Choroid plexus epithelial cell (primary cell): ENCODE results near the gene PCDHGC5.

ENCODE experiments used
- DNase-seq: peaks from one replicate; pipeline ENCODE4 v3.0.0-alpha.2; 2010; ENCODE audit warnings: low read depth
- H3K4me3 ChIP-seq: 2 replicates; pipeline ENCODE4 v1.5.1; 2011; ENCODE audit warnings: low read depth, mild to moderate bottlenecking, control low read depth, low read length, moderate library complexity
- TF ChIP-seq, protein P1 (sequence below): conservative IDR thresholded peaks from 2 replicates; pipeline ENCODE4 v1.5.1; 2011; ENCODE audit warnings: low read depth, mild to moderate bottlenecking, control low read depth, inconsistent platforms, low read length, moderate library complexity

The PCDHGC5 gene

DNA sequence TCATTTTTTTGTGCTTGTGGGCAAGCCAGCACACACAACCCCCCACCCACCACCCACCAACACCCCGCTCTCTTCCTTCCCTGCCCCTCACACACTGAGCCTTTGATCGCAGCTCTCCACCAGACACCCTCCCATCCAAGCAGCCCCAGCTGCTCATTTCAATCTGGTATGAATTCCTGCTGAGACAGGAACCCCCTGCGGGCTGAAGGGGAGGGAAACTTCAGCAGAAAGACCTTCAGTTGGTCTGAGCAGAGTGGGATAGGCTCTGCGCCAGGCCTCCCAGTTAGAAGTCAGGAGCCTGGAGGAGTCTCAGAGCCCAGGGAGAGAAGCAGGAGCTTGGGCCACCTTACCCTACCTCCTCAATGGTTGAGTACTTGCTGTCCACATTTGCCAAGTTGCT, 7.2 kb downstream of the PCDHGC5 start:
- H3K4me3 ChIP-seq: no peak overlapping the region
- DNase-seq: peak; percentile 94
- TF ChIP-seq, protein P1, sequence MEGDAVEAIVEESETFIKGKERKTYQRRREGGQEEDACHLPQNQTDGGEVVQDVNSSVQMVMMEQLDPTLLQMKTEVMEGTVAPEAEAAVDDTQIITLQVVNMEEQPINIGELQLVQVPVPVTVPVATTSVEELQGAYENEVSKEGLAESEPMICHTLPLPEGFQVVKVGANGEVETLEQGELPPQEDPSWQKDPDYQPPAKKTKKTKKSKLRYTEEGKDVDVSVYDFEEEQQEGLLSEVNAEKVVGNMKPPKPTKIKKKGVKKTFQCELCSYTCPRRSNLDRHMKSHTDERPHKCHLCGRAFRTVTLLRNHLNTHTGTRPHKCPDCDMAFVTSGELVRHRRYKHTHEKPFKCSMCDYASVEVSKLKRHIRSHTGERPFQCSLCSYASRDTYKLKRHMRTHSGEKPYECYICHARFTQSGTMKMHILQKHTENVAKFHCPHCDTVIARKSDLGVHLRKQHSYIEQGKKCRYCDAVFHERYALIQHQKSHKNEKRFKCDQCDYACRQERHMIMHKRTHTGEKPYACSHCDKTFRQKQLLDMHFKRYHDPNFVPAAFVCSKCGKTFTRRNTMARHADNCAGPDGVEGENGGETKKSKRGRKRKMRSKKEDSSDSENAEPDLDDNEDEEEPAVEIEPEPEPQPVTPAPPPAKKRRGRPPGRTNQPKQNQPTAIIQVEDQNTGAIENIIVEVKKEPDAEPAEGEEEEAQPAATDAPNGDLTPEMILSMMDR: no peak

DNA sequence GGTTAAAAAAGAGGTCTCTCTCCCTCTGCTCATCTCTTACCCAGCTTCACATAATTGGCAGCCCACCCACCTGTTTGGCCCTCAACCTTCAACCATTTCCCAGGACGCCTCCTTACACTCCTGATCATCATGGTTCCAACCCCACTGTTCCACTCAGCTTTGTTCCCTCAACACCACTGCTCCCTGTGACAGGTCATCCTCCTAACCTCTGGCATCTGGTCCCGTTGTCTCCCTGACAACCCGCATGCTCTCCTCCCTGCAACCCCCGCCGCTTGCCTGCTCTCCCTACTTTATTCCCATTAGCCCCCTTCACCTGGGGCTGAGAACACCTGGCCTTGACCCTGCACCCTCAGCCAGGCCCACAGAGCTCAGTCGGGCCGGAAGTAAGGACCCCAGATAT, 12.9 kb downstream of the PCDHGC5 start:
- TF ChIP-seq, protein P1: no peak
- no peak for DNase-seq
- no peak overlapping the region for H3K4me3 ChIP-seq

DNA sequence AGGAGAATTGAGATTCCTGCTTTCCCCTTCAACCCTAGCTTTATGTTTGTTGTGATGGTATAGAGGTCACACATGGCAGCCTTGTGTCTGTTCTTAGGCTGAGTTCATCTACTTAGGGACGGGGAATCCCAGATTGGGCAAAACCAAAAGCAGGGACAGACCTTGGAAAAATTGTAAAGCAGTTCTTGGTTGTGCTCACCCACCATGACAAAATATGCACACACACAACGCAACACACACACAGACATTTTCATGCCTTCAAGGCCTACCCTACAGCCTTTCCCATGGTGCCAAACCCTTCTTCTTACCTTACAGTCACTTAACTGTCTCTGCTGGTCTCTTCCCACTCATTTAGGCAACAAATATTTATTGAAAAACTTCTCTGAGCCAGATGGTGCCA, 14.8 kb downstream of the PCDHGC5 start:
- DNase-seq: no peak
- no peak overlapping the region for H3K4me3 ChIP-seq
- TF ChIP-seq, protein P1: no peak

DNA sequence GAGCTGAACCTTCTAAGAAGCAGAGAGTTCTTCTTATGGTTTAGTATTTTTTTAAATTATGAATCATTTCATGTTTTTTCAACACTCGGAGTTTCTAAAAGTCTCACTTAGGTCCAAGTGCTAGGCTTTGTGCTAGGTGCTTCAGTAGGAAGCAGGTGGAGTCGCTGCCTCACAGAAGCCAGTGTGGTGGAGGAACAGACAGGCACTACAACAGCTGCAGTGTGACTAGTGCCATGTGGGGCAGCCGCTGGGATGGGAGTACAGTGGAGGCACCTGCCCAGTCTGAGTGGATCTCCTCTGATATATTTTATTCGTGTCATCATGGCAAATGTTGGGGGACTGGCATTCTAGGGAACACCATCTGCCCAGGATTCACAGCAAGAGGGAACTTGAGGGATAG, 15.3 kb downstream of the PCDHGC5 start:
- DNase-seq: no peak
- H3K4me3 ChIP-seq: no peak overlapping the region
- TF ChIP-seq, protein P1: no peak

DNA sequence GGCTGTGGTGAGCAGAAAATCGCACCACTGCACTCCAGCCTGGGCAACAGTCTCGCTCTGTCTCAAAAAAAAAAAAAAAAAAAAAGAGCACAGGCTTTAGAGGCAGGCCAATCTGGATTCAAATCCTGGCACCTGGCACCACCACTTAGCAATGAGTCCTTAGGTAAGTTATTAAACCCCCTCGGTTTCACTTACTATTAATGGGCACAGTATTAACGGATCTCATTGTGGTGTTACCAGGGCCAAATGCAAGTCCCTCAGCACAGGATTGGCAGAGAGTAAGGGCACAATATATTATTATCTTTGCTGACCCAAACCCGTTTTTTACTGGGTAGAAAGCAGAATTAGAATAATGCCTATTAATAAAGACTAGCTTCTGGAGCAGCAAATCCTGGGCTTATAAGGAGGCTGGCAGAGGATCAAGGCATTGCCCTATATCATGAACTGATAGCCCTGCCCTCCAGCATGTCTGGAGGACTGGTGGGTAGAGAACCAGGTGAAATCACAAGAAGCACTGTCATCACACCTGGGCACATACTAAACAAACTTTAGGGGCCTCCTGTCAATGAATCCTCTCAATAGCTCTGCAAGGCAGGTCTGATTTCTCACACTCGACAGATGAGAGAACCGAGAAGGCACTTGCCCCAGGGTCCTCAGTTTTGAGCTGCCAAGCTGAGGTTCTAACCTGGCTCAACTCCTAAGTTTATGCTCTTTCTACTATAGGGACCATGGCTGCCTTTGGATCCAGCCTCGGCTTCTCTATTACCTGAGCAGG, 17.7 kb downstream of the PCDHGC5 start:
- DNase-seq: no peak
- TF ChIP-seq, protein P1: no peak
- H3K4me3 ChIP-seq: no peak overlapping the region

DNA sequence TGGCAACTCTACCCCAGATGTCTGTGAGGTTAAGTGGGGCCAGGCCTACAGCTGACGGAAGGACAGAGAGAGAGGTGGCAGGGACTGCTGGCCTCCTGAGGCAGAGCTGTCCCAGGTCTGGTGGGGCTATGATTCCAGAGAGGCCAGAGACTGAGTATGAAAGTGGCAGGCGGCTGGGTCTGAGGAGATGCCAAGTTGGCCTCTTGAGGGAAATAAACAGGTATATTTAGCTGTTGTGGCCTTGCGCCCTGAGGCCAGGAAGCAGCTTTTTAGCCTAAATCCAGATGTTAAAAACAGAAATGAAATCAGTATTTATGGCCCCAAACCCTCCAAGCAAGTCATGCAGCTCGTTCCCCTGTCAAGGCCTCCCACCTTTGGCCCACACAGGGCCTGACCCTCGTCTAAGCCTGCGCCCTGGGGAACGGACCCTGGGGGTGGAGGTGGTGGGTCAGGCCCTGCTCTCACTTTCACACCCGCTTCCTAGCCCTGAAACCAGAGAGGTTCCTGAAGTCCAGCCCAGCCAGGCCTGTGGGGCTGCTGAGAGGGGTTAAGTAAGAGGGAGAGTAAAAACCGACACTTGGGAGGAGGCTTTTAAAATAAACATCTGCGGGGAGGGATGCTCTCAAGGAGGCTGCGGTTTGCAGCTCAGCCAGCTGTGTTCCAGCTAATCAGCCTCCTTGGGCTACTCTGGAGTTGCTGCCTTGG, 18.7 kb downstream of the PCDHGC5 start:
- peak; percentile 91 for DNase-seq
- TF ChIP-seq, protein P1: no peak
- H3K4me3 ChIP-seq: peak overlapping the region; percentile 6

DNA sequence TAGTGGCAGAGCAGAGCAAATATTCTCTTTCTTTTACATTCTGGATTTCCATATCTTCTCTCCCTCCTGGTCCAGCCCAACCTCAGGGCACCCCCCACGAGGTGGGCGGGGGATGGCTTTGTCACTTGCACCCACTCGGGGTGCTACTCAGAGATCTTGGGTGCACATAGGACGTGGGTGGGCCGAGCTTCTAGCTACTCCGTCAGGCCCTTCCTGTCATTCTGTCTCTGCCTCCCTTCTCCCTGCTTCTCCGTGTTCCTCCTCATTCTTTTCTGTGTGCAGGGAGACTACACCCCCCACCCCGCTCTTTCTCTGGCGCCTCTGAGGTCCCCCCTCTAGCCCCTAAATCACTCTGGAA, 19.5 kb downstream of the PCDHGC5 start:
- TF ChIP-seq, protein P1: no peak
- peak; percentile 23 for DNase-seq
- peak overlapping the region; percentile 24 for H3K4me3 ChIP-seq
